SK-N-SH (cell line): ENCODE data around the gene HLA-A. TPM values are rescaled to one million over a fixed set of nuclear protein-coding genes. Genes with fewer than 3 reads are reported as not detected.

ENCODE experiments used
- CTCF ChIA-PET: fragments of 300-600, 350-600 bp; formaldehyde crosslinking; extraction: SDS; loops from one replicate; lab custom pipeline; 2021; lab: Yijun Ruan, JAX
- POLR2A ChIA-PET: fragments of 350-600 bp; sonication (Branson Sonifier 250); formaldehyde crosslinking; extraction: SDS; loops from one replicate; lab custom pipeline; 2020; ENCODE audit warnings: antibody characterized with exemption, inconsistent platforms; lab: Yijun Ruan, JAX
- DNase-seq: peaks from one replicate; pipeline ENCODE4 v3.0.0; 2012
- H2AFZ ChIP-seq: fragments of 200-600 bp; sonication (generic); 2 replicates; pipeline ENCODE4 v1.8.1; 2016; ENCODE audit warnings: antibody characterized with exemption, mild to moderate bottlenecking, low read depth
- H3F3A ChIP-seq: fragments of 200-600 bp; sonication (generic); replicated peaks from 2 replicates; pipeline ENCODE3; 2016; ENCODE audit warnings: antibody characterized with exemption, mild to moderate bottlenecking; ENCODE audit not compliant: insufficient read depth
- H3K27ac ChIP-seq, 2 experiments: fragments of 200-500 bp in 1 of 2; fragments of 200-600 bp in 1 of 2; sonication (Bioruptor generic) in 1 of 2; sonication (generic), shearing (Covaris generic) in 1 of 2; 2 replicates each; pipeline versions ENCODE4 v1.5.1 to v1.6.1; 2014 to 2016; ENCODE audit warnings: low read depth in 2 of 2, inconsistent platforms in 1 of 2, low read length in 1 of 2, mild to moderate bottlenecking in 1 of 2, mixed read lengths in 1 of 2
- H3K27me3 ChIP-seq: fragments of 200-600 bp; sonication (generic), shearing (Covaris generic); 2 replicates; pipeline ENCODE4 v1.6.1; 2016; ENCODE audit warnings: mixed run types; ENCODE audit not compliant: insufficient read depth
- H3K36me3 ChIP-seq, 2 experiments: fragments of 200-500 bp in 1 of 2; fragments of 200-600 bp in 1 of 2; sonication (Bioruptor generic) in 1 of 2; sonication (generic) in 1 of 2; replicated peaks in 1 of 2; 2 replicates each; pipeline versions ENCODE3 to v1.5.1; 2014 to 2016; ENCODE audit warnings: low read length in 1 of 2, mild to moderate bottlenecking in 1 of 2; ENCODE audit not compliant: insufficient read depth in 2 of 2, control insufficient read depth in 1 of 2
- H3K4me1 ChIP-seq, 2 experiments: fragments of 200-500 bp in 1 of 2; fragments of 200-600 bp in 1 of 2; sonication (Bioruptor generic) in 1 of 2; sonication (generic), shearing (Covaris generic) in 1 of 2; 2 replicates each; pipeline versions ENCODE4 v1.5.1 to v1.6.1; 2014 to 2016; ENCODE audit warnings: low read depth in 1 of 2, low read length in 1 of 2, mixed run types in 1 of 2; ENCODE audit not compliant: insufficient read depth in 2 of 2, control insufficient read depth in 1 of 2
- H3K4me2 ChIP-seq: fragments of 200-600 bp; sonication (generic), shearing (Covaris generic); 2 replicates; pipeline ENCODE4 v1.6.1; 2017; ENCODE audit warnings: mixed run types
- H3K4me3 ChIP-seq, 2 experiments: fragments of 200-500 bp in 1 of 2; fragments of 200-600 bp in 1 of 2; sonication (Bioruptor generic) in 1 of 2; sonication (generic), shearing (Covaris generic) in 1 of 2; 2 replicates each; pipeline versions ENCODE4 v1.5.1 to v1.8.1; 2014 to 2016; ENCODE audit warnings: low read depth in 2 of 2, inconsistent platforms in 1 of 2, low read length in 1 of 2, mild to moderate bottlenecking in 1 of 2, mixed read lengths in 1 of 2, moderate library complexity in 1 of 2
- H3K79me2 ChIP-seq: fragments of 200-600 bp; sonication (generic); 2 replicates; pipeline ENCODE4 v1.8.1; 2017; ENCODE audit warnings: mild to moderate bottlenecking; ENCODE audit not compliant: insufficient read depth
- H3K9ac ChIP-seq: fragments of 200-600 bp; sonication (generic); 2 replicates; pipeline ENCODE4 v1.6.1; 2017; ENCODE audit warnings: mixed run types
- H3K9me2 ChIP-seq: fragments of 200-600 bp; sonication (generic); 2 replicates; pipeline ENCODE4 v1.6.1; 2017; ENCODE audit warnings: mixed run types
- H3K9me3 ChIP-seq: fragments of 200-600 bp; sonication (generic); 2 replicates; pipeline ENCODE4 v1.6.1; 2017; ENCODE audit warnings: mixed run types, mild to moderate bottlenecking, moderate library complexity
- H4K20me1 ChIP-seq: fragments of 200-600 bp; sonication (generic); 2 replicates; pipeline ENCODE4 v1.6.1; 2017; ENCODE audit warnings: mild to moderate bottlenecking, mixed run types; ENCODE audit not compliant: insufficient read depth
- CHD2 ChIP-seq: fragments of 150-350 bp; IDR thresholded peaks from 2 replicates; pipeline ENCODE4 v1.6.1; 2018; ENCODE audit warnings: low read length; ENCODE audit not compliant: partially characterized antibody
- CTCF ChIP-seq: fragments of 200-600 bp; sonication (generic); IDR thresholded peaks from 2 replicates; pipeline ENCODE4 v1.6.1; 2017; ENCODE audit warnings: antibody characterized with exemption, mild to moderate bottlenecking, moderate library complexity
- ELF1 ChIP-seq: IDR thresholded peaks from 2 replicates; pipeline ENCODE4 v1.4.0; 2012
- EP300 ChIP-seq, 2 experiments: IDR thresholded peaks; 2 replicates each; pipeline versions ENCODE4 v1.4.0 to v1.6.1; 2012; ENCODE audit warnings: borderline replicate concordance in 1 of 2, low read depth in 1 of 2, low read length in 1 of 2
- FOSL2 ChIP-seq: IDR thresholded peaks from 2 replicates; pipeline ENCODE4 v1.4.0; 2012; ENCODE audit warnings: low read depth, mild to moderate bottlenecking, moderate library complexity, borderline replicate concordance
- FOXJ3 ChIP-seq: sonication (generic); formaldehyde crosslinking; IDR thresholded peaks from 2 replicates; pipeline ENCODE4 v1.5.1; 2020; ENCODE audit warnings: mild to moderate bottlenecking, missing genetic modification reagents
- FOXM1 ChIP-seq: IDR thresholded peaks from 2 replicates; pipeline ENCODE4 v1.4.0; 2012; ENCODE audit warnings: low read depth, mild to moderate bottlenecking
- JUND ChIP-seq: IDR thresholded peaks from 2 replicates; pipeline ENCODE4 v1.4.0; 2012
- MAX ChIP-seq: IDR thresholded peaks from 2 replicates; pipeline ENCODE4 v1.4.0; 2012; ENCODE audit warnings: low read depth
- MXI1 ChIP-seq: IDR thresholded peaks from 2 replicates; pipeline ENCODE4 v1.6.1; 2012; ENCODE audit warnings: mild to moderate bottlenecking, low read depth, low read length, improper control_type of control experiment
- NRF1 ChIP-seq: IDR thresholded peaks from 2 replicates; pipeline ENCODE4 v1.6.1; 2012; ENCODE audit warnings: low read depth, mild to moderate bottlenecking, low read length
- RAD21 ChIP-seq: IDR thresholded peaks from 2 replicates; pipeline ENCODE4 v1.6.1; 2012; ENCODE audit warnings: mild to moderate bottlenecking, low read length
- SIN3A ChIP-seq: IDR thresholded peaks from 2 replicates; pipeline ENCODE4 v1.6.1; 2012; ENCODE audit warnings: low read depth, mild to moderate bottlenecking, low read length, moderate library complexity, borderline replicate concordance
- SMC3 ChIP-seq: IDR thresholded peaks from 2 replicates; pipeline ENCODE4 v1.6.1; 2012; ENCODE audit warnings: low read depth, low read length, improper control_type of control experiment
- TAF1 ChIP-seq: IDR thresholded peaks from 2 replicates; pipeline ENCODE4 v1.6.1; 2012; ENCODE audit warnings: low read depth, mild to moderate bottlenecking, low read length, moderate library complexity, borderline replicate concordance
- TEAD4 ChIP-seq: IDR thresholded peaks from 2 replicates; pipeline ENCODE4 v1.4.0; 2012; ENCODE audit warnings: mild to moderate bottlenecking, borderline replicate concordance; ENCODE audit not compliant: insufficient read depth
- USF2 ChIP-seq: fragments of 150-350 bp; IDR thresholded peaks from 2 replicates; pipeline ENCODE4 v1.6.1; 2017; ENCODE audit warnings: antibody characterized with exemption, low read length, low read depth, borderline replicate concordance
- YY1 ChIP-seq: IDR thresholded peaks from 2 replicates; pipeline ENCODE4 v1.4.0; 2012; ENCODE audit warnings: low read depth, mild to moderate bottlenecking
- WGBS: methylation state at CpG from one replicate; pipeline ENCODE4 v1.1.6; 2017; ENCODE audit warnings: low lambda C conversion rate; 5-methylcytosine and 5-hydroxymethylcytosine counted together
- polyA plus RNA-seq, 3 experiments: library from polyadenylated mRNA; depleted of rRNA; stranded (reverse); fragments of >200 nt; gene quantifications; 2 replicates each; pipeline ENCODE4 v1.2.3, GENCODE V29; 2012

Gene HLA-A
- polyA plus RNA-seq, 1 of the 3 experiments (the other 2 are of a cell fraction), result 312 TPM

- no peaks in the 10 kb centered on the region for H3K27me3 ChIP-seq
- peak; percentile 80 for DNase-seq
- H3K27ac ChIP-seq, result peak overlapping the region; percentile 65 to 79
- H3K4me2 ChIP-seq, result peak overlapping the region; percentile 96
- H3F3A ChIP-seq, result no peaks in the 10 kb centered on the region
- TF ChIP-seq YY1, result no peak
- peak; percentile 31 for TF ChIP-seq RAD21
- 0 out of 2 replicates have a peak, but pooled peaks have one; percentile 9 for TF ChIP-seq MAX
- no peak for TF ChIP-seq FOXJ3
- 0 out of 2 replicates have a peak, but pooled peaks have one; percentile 27 for TF ChIP-seq NRF1
- TF ChIP-seq USF2, result no peak
- TF ChIP-seq TAF1, result no peak
- TF ChIP-seq ELF1, result no peak
- TF ChIP-seq MXI1, result peak; percentile 34; the same call in 1 of the 2 replicates
- no peak for TF ChIP-seq FOXM1
- no peak for TF ChIP-seq TEAD4
- peak; percentile 37 for TF ChIP-seq CTCF
- TF ChIP-seq JUND, result no peak
- 0 out of 2 replicates have a peak, but pooled peaks have one; percentile 11 for TF ChIP-seq SMC3
- TF ChIP-seq EP300 (IDR thresholded peaks at IDR 0.05; ENCODE audit: borderline replicate concordance in 1 of 2, low read depth in 1 of 2, low read length in 1 of 2), result no peak
- no peak for TF ChIP-seq CHD2
- TF ChIP-seq FOSL2, result no peak
- no peak for TF ChIP-seq SIN3A
- H3K9me3 ChIP-seq, result no peaks in the 10 kb centered on the region
- POLR2A ChIA-PET, result interaction anchor here (1.2 to 3.3 kb wide), 2 partner anchors 12 to 29 kb away, joined by 4 to 15 read pairs; no protein-coding TSS in a partner anchor
- peak overlapping the region; percentile 51; the same call in 1 of the 2 replicates for H3K9ac ChIP-seq
- H4K20me1 ChIP-seq, result no peaks in the 10 kb centered on the region
- H3K4me3 ChIP-seq, result peak overlapping the region; percentile 59 to 61
- peak overlapping the region; percentile 77 for H2AFZ ChIP-seq
- H3K4me1 ChIP-seq, result peaks cover 0 to 18% of the 10 kb centered on the region in 2 experiments; a peak in 2 of 4 replicates
- CTCF ChIA-PET, result interaction anchor here (1.3 to 3.9 kb wide), 3 partner anchors 11 to 128 kb away, joined by 4 to 22 read pairs (median 5); no protein-coding TSS in a partner anchor
- no peaks in the 10 kb centered on the region for H3K79me2 ChIP-seq
- H3K36me3 ChIP-seq, result no peaks in the 10 kb centered on the region
- no peaks in the 10 kb centered on the region for H3K9me2 ChIP-seq
- 1% methylated on average over 28 of the region's 66 CpGs for WGBS
These were observed 34.5 kb downstream of the HLA-A start for GRCh38 chr6:29976588-29977424.
